ENCODE data around the gene PFKP. TPM values are rescaled to one million over a fixed set of nuclear protein-coding genes. Genes with fewer than 3 reads are reported as not detected.
A peak's percentile ranks its signal among the peaks of the same experiment; 100 is the strongest.

Gene PFKP
- total RNA-seq, 1 experiment from 2014 or later: 232 TPM

DNA sequence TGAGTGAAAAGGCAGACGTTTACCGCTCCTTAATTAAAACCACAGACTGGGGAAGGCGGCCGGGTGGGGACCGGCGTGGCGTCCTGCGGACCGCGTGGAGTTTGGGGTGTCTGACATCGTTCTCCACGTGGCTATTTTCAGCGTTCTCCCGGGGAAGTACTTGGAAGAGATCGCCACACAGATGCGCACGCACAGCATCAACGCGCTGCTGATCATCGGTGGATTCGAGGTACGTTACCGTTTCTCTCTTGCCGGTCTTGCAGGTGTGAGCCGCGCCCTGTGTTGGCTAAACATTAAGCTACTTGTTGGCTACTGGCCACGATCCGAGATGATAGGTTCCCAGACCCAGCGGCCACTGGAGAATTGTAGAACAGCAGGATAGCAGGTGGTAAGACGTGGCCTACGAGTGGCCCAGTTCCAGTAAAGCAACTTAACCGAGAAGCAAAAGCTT lies 51.3 kb downstream of the PFKP start:
- intact Hi-C loops (cut with micrococcal nuclease; ENCODE audit: unreplicated experiment) (no loop called here), in situ Hi-C loops (cut with HindIII; ENCODE audit: low pct_unique_long_range_greater_than_20kb, low sequenced_read_pairs) (no loop called here)
- TF ChIP-seq CTCF (IDR thresholded peaks at IDR 0.05) (no peak), REST (IDR thresholded peaks at IDR 0.05; ENCODE audit: insufficient read depth in 1 of 2, low read depth in 2 of 2, low read length in 1 of 2) (no peak), POLR2AphosphoS5 (IDR thresholded peaks at IDR 0.05; ENCODE audit: low read depth, low read length) (no peak), TCF7L2 (IDR thresholded peaks at IDR 0.05; ENCODE audit: low read depth, low read length) (no peak), SIN3A (IDR thresholded peaks at IDR 0.05; ENCODE audit: borderline replicate concordance, insufficient read depth, low read depth, low read length) (no peak)
- BruUV-seq (replicated peaks): no TSS peak
- H3K4me1 ChIP-seq (ENCODE audit: control insufficient read depth, insufficient read depth, low read length): no peaks in the 10 kb centered on the region
- CTCF ChIA-PET: no interaction called here
- H3K27me3 ChIP-seq (ENCODE audit: control insufficient read depth, insufficient read depth, low read length): no peaks in the 10 kb centered on the region
- H3K9me3 ChIP-seq (ENCODE audit: control insufficient read depth, insufficient read depth, low read depth, low read length): no peaks in the 10 kb centered on the region
- DNase-seq (ENCODE audit: low read depth, low spot score) (no peak), ATAC-seq (no peak)
- no peak overlapping the region for H3K4me3 ChIP-seq (ENCODE audit: low read depth in 2 of 2, low read length in 2 of 2)
- POLR2A ChIA-PET: no interaction called here
- peaks cover 16% of the 10 kb centered on the region for H3K36me3 ChIP-seq (ENCODE audit: control insufficient read depth, insufficient read depth, low read length)
- no peak overlapping the region for H3K27ac ChIP-seq (ENCODE audit: low read length)

- Histone ChIP-seq H3K27ac (ENCODE audit: low read length) (no peak overlapping the region), H3K27me3 (ENCODE audit: control insufficient read depth, insufficient read depth, low read length) (no peaks in the 10 kb centered on the region), H3K4me3 (ENCODE audit: low read depth in 2 of 2, low read length in 2 of 2) (no peak overlapping the region), H3K4me1 (ENCODE audit: control insufficient read depth, insufficient read depth, low read length) (no peaks in the 10 kb centered on the region), H3K36me3 (ENCODE audit: control insufficient read depth, insufficient read depth, low read length) (peaks cover 16% of the 10 kb centered on the region), H3K9me3 (ENCODE audit: control insufficient read depth, insufficient read depth, low read depth, low read length) (no peaks in the 10 kb centered on the region)
- POLR2A ChIA-PET: no interaction called here
- BruUV-seq (replicated peaks): no TSS peak
- CTCF ChIA-PET: interaction anchor here (0.6 kb wide), 1 partner anchor 1103 kb away, joined by 7 read pairs; no protein-coding TSS in a partner anchor
- no peak for DNase-seq (ENCODE audit: low read depth, low spot score)
- intact Hi-C loops (cut with micrococcal nuclease; ENCODE audit: unreplicated experiment) (no loop called here), in situ Hi-C loops (cut with HindIII; ENCODE audit: low pct_unique_long_range_greater_than_20kb, low sequenced_read_pairs) (no loop called here)
- ATAC-seq: 0 out of 2 replicates have a peak, but pooled peaks have one; percentile 20
- TF ChIP-seq SIN3A (IDR thresholded peaks at IDR 0.05; ENCODE audit: borderline replicate concordance, insufficient read depth, low read depth, low read length): no peak
- TF ChIP-seq CTCF (IDR thresholded peaks at IDR 0.05): no peak; the same call in 1 of the 2 replicates
- TF ChIP-seq TCF7L2 (IDR thresholded peaks at IDR 0.05; ENCODE audit: low read depth, low read length): no peak
- TF ChIP-seq REST (IDR thresholded peaks at IDR 0.05; ENCODE audit: insufficient read depth in 1 of 2, low read depth in 2 of 2, low read length in 1 of 2): no peak
- no peak for TF ChIP-seq POLR2AphosphoS5 (IDR thresholded peaks at IDR 0.05; ENCODE audit: low read depth, low read length)
These were observed 52.6 kb downstream of the PFKP start for GRCh38 chr10:3119796-3120459.
